GM12865 (cell line): ENCODE measurements around the gene PSMA6.
"Not testable (repeated sequence)": the region's sequence is repeated elsewhere in the genome, so short reads cannot be mapped to it uniquely, and the experiment has no call there.

ENCODE experiments used
- DNase-seq: peaks from one replicate; pipeline ENCODE4 v3.0.0; 2010; ENCODE audit warnings: low read depth
- H3K4me3 ChIP-seq: 2 replicates; pipeline ENCODE4 v1.5.1; 2011; ENCODE audit warnings: mild to moderate bottlenecking, low read depth, low read length, control low read depth
- CTCF ChIP-seq: IDR thresholded peaks from 2 replicates; pipeline ENCODE4 v1.5.1; 2011; ENCODE audit warnings: low read length, control low read depth, low read depth, inconsistent platforms; ENCODE audit not compliant: insufficient read depth; ENCODE audit errors: missing control alignments

The PSMA6 gene

GRCh38 chr14:35343702-35344101 is 51.5 kb downstream of the PSMA6 start:
- TF ChIP-seq CTCF: no peak
- H3K4me3 ChIP-seq: no peak overlapping the region
- no peak for DNase-seq

- no peak for DNase-seq
- H3K4me3 ChIP-seq: no peak overlapping the region
- TF ChIP-seq CTCF: no peak
These were observed 52.1 kb downstream of the PSMA6 start for GRCh38 chr14:35344107-35344807.

GRCh38 chr14:35346738-35347322 is 54.6 kb downstream of the PSMA6 start:
- TF ChIP-seq CTCF: no peak
- DNase-seq: no peak
- no peak overlapping the region for H3K4me3 ChIP-seq

DNA sequence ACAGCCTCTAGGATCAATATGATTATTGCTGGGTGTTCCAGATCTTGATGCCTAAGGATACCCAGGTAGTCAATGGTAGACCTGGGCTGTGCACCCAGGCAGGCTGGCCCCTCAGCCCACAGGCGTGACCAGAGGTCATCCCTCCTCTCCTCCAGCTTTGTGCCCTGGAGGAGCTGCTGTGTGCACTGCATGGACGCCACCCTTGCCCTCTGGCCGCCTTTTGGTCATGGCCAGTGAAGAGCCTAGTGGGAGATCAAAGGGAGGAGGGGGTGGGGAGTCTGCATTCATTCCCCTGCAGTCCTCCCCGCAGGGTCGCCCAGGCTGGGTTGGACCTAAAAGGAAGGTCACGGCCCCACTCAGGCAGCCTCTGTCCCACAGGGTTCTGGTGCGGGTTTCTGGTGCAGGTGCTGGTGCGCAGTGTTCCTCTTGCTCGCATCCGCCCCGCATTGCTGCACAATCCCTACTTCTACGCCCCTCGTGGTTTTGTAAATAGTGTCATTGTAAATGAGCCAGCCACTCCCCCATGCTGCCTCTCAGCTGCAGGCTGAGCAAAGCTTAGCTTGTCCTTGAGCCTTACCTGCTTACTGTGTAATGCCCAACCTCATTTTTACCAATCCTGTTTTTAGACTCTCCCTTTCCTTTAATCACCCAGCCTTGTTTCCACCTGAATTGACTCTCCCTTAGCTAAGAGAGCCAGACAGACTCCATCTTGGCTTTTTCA is 55.3 kb downstream of the PSMA6 start:
- H3K4me3 ChIP-seq: no peak overlapping the region
- DNase-seq: no peak
- no peak for TF ChIP-seq CTCF

DNA sequence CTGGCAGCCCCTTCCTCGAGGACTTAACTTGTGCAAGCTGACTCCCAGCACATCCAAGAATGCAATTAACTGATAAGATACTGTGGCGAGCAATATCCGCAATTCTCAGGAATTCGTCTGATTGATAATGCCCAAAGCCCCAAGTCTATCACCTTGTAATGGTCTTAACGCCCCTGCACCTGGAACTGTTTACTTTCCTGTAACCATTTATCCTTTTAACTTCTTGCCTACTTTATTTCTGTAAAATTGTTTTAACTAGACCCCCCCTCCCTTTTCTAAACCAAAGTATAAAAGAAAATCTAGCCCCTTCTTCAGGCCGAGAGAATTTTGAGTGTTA is 55.8 kb downstream of the PSMA6 start:
- DNase-seq, H3K4me3 ChIP-seq: not testable (repeated sequence)

DNA sequence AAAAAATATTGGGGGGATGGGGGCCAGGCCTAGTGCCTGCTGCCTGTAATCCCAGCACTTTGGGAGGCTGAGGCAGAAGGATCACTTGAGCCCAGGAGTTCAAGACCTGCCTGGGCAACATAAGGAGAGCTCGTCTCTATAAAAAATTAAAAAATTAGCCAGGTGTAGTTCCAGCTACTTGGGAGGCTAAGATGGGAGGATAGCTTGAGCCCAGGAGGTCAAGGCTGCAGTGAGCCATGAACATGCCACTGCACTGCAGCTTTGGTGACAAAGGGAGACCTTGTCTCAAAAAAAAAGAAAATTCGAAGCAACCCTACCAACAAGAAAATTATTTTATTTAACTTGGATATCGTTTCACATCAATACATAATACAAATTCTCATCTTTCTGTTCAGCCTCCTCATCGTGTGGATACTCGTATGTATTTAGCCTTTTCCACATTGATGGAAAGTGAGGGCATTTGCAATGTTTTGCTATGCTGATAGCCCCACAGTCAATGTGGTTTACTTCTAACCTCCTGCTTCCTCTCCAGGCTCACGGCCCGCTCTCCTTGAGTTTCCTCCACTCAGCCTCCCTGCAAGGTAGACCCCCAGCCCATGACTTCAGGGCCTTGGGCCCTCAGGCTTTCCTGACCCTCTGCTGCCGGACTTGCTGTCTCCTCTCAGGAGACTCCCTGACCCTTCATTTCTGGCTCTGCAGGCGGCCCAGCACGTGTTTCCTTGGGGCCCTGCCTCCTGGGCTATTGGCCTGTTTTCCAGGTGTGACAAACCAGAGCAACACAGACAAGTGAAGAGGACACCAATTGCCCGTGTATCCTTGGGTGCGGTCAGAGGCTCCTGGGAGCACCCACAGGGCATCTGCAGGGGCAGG is 57.5 kb downstream of the PSMA6 start:
- DNase-seq: no peak

More for the DNA sequence above, 57.5 kb downstream of the PSMA6 start:
- TF ChIP-seq CTCF: no peak
- no peak overlapping the region for H3K4me3 ChIP-seq
